ENCODE measurements around the gene UTF1. TPM values are rescaled to one million over a fixed set of nuclear protein-coding genes. Genes with fewer than 3 reads are reported as not detected.

The UTF1 gene
- polyA plus RNA-seq (ENCODE audit: insufficient read depth in 1 of 5, insufficient read length in 5 of 5, low replicate concordance in 1 of 5) = under 1 TPM in 1 of 5 donors, not detected in 4; 0.09 TPM
- long read RNA-seq, donor 1 = 0 reads
- long read RNA-seq, donor 2, partial matches to known transcripts = 0 of 1 reads
- long read RNA-seq, donor 2, other reads (novel, unspliced or antisense) = 0 of 1 reads
- long read RNA-seq, donor 3 = 0 reads
- long read RNA-seq, donor 4 = 0 reads
- long read RNA-seq, donor 5, partial matches to known transcripts = 0 of 1 reads
- long read RNA-seq, donor 5, other reads (novel, unspliced or antisense) = 0 of 1 reads
- long read RNA-seq, donor 6, partial matches to known transcripts = 0 of 1 reads
- long read RNA-seq, donor 6, other reads (novel, unspliced or antisense) = 0 of 1 reads
- long read RNA-seq, donor 7 = 0 reads
- long read RNA-seq, donor 8 = 0 reads

- DNase-seq = no peak
These were observed at the start of gene UTF1 for GRCh38 chr10:133230044-133230361. TSS of gene UTF1 (plus strand) at chr10:133230217. CDS start at chr10:133230289, 72 bp downstream.

- no peak for DNase-seq
These were observed 48.9 kb upstream of the UTF1 start for GRCh38 chr10:133180965-133181639.

- no peak for DNase-seq
These were observed 47.8 kb upstream of the UTF1 start for GRCh38 chr10:133182190-133182589.

GRCh38 chr10:133182791-133183645 is 47.0 kb upstream of the UTF1 start:
- no peak for DNase-seq

- no peak for DNase-seq
These were observed 46.2 kb upstream of the UTF1 start for GRCh38 chr10:133183646-133184378.

- no peak for DNase-seq
These were observed 45.3 kb upstream of the UTF1 start for GRCh38 chr10:133184591-133185244.

GRCh38 chr10:133185421-133185820 is 44.6 kb upstream of the UTF1 start:
- DNase-seq = no peak

GRCh38 chr10:133185916-133186315 is 44.1 kb upstream of the UTF1 start:
- DNase-seq = no peak

GRCh38 chr10:133186416-133187090 is 43.5 kb upstream of the UTF1 start:
- no peak for DNase-seq

- DNase-seq = no peak
These were observed 42.7 kb upstream of the UTF1 start for GRCh38 chr10:133187091-133187905.

- no peak for DNase-seq
These were observed 41.9 kb upstream of the UTF1 start for GRCh38 chr10:133187906-133188681.

- DNase-seq = no peak
These were observed 40.8 kb upstream of the UTF1 start for GRCh38 chr10:133189256-133189655.

GRCh38 chr10:133189726-133190125 is 40.3 kb upstream of the UTF1 start:
- no peak for DNase-seq

GRCh38 chr10:133190225-133190624 is 39.8 kb upstream of the UTF1 start:
- DNase-seq = no peak

- no peak for DNase-seq
These were observed 38.4 kb upstream of the UTF1 start for GRCh38 chr10:133191651-133192050.

- DNase-seq = no peak
These were observed 35.9 kb upstream of the UTF1 start for GRCh38 chr10:133194151-133194550.

- no peak for DNase-seq
These were observed 34.9 kb upstream of the UTF1 start for GRCh38 chr10:133195096-133195495.

GRCh38 chr10:133195611-133196010 is 34.4 kb upstream of the UTF1 start:
- no peak for DNase-seq
